ENCODE measurements around the gene SCYGR5.

The SCYGR5 gene

GRCh38 chr2:227674485-227674884 lies 7.9 kb downstream of the SCYGR5 start:
- no peak for TF ChIP-seq CTCF (IDR thresholded peaks at IDR 0.05; ENCODE audit: low read length, missing control alignments)
- DNase-seq (ENCODE audit: low read depth) = no peak
- no peak overlapping the region for H3K4me3 ChIP-seq (replicated peaks; ENCODE audit: low read depth, low read length)

- H3K4me3 ChIP-seq (replicated peaks; ENCODE audit: low read depth, low read length) = no peak overlapping the region
- no peak for DNase-seq (ENCODE audit: low read depth)
- TF ChIP-seq CTCF (IDR thresholded peaks at IDR 0.05; ENCODE audit: low read length, missing control alignments) = no peak
Observed at GRCh38 chr2:227677928-227678327, 11.3 kb downstream of the SCYGR5 start.

DNA sequence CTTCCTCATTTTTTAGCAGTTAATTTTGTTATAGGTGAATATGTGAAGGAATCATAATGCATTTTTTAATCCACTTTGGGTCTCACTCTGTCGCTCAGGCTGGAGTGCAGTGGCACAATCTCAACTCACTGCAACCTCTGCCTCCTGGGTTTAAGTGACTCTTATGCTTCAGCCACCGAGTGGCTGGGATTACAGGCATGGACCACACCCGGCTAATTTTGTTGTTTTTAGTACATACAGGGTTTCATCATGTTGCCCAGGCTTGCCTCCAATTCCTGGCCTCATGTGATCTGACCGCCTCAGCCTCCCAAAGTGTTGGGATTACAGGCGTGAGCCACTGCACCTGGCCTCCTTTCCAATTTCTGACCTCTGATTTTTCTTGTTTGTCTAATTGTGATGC lies 17.7 kb downstream of the SCYGR5 start:
- no peak for TF ChIP-seq CTCF (IDR thresholded peaks at IDR 0.05; ENCODE audit: low read length, missing control alignments)
- no peak overlapping the region for H3K4me3 ChIP-seq (replicated peaks; ENCODE audit: low read depth, low read length)
- DNase-seq (ENCODE audit: low read depth) = no peak

DNA sequence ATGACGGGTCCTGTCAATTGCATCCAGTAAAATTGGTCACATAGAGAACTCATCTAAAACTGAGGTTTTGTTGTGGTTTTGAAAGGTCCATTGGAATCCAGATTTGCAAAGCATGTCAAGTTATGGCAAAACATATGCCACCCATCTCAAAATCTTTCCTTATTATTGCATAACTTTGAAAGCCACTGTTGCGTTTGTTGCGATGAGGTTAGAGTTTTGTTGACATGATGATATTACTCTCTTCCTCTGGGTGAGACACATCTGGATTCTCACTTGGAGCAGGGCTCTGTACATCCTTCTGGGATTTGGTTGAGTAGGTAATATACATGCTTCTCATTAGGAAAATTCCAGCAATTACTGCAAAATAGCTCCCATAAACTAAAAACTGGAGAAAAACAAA lies 20.6 kb downstream of the SCYGR5 start:
- no peak for TF ChIP-seq CTCF (IDR thresholded peaks at IDR 0.05; ENCODE audit: low read length, missing control alignments)
- DNase-seq (ENCODE audit: low read depth) = peak; percentile 3
- H3K4me3 ChIP-seq (replicated peaks; ENCODE audit: low read depth, low read length) = no peak overlapping the region

DNA sequence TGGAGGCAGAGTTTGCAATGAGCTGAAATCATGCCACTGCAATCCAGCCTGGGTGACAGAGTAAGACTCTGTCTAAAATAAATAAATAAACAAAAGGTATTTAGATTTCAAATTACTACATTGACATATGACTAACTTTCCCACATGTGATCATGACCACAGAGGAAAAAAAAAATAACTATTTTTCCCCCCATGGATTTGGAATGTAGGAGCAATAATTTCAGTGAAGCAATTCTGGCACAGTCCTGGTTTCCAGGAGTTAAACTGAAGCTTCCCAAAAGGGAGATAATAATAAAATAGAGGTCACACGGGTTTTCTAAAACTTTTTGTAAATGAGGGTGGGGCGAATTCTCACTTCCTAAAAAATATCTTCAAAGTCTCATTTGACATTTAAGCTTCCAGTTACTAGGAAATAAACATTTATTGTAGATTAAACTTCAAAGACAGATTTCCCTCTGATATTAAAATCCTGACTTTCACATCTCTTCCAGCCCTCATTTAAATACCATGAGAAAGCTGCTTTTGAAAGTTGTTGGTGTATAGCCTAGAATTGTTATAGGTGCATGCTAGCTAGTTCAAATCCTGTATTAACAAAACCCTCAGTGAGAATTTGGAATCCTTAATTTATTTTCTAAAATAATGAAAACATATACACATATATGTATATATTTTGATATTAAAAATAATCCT lies 30.5 kb downstream of the SCYGR5 start:
- DNase-seq (ENCODE audit: low read depth) = no peak
- no peak overlapping the region for H3K4me3 ChIP-seq (replicated peaks; ENCODE audit: low read depth, low read length)
- TF ChIP-seq CTCF (IDR thresholded peaks at IDR 0.05; ENCODE audit: low read length, missing control alignments) = no peak

GRCh38 chr2:227701556-227701955 lies 35.0 kb downstream of the SCYGR5 start:
- DNase-seq (ENCODE audit: low read depth) = no peak
- TF ChIP-seq CTCF (IDR thresholded peaks at IDR 0.05; ENCODE audit: low read length, missing control alignments) = no peak
- no peak overlapping the region for H3K4me3 ChIP-seq (replicated peaks; ENCODE audit: low read depth, low read length)

- peak; percentile 44 for DNase-seq (ENCODE audit: low read depth)
- no peak for TF ChIP-seq CTCF (IDR thresholded peaks at IDR 0.05; ENCODE audit: low read length, missing control alignments)
- no peak overlapping the region for H3K4me3 ChIP-seq (replicated peaks; ENCODE audit: low read depth, low read length)
Observed at GRCh38 chr2:227703280-227703732, 36.7 kb downstream of the SCYGR5 start.

Data from fibroblast of pulmonary artery (primary cell).